KOPT-K1 (cell line): ENCODE data around the gene HRH2.

Experiments
- H3K27ac ChIP-seq: fragments of 200-600 bp; sonication (generic); 2 replicates; pipeline ENCODE4 v1.5.1; 2016; ENCODE audit warnings: antibody characterized with exemption, mild to moderate bottlenecking, low read depth, low read length; ENCODE audit not compliant: poor library complexity, severe bottlenecking
- H3K36me3 ChIP-seq: fragments of 200-600 bp; sonication (generic); 2 replicates; pipeline ENCODE4 v1.5.1; 2017; ENCODE audit warnings: antibody characterized with exemption, mild to moderate bottlenecking, low read length, moderate library complexity; ENCODE audit not compliant: insufficient read depth
- H3K9me3 ChIP-seq: fragments of 200-600 bp; sonication (generic); 2 replicates; pipeline ENCODE4 v1.5.1; 2017; ENCODE audit warnings: antibody characterized with exemption, low read length, mild to moderate bottlenecking; ENCODE audit not compliant: insufficient read depth, poor library complexity, severe bottlenecking

HRH2 gene

GRCh38 chr5:175700991-175701390 lies 43.1 kb downstream of the HRH2 start:
- no peaks in the 10 kb centered on the region for H3K9me3 ChIP-seq
- H3K36me3 ChIP-seq, result no peaks in the 10 kb centered on the region

DNA sequence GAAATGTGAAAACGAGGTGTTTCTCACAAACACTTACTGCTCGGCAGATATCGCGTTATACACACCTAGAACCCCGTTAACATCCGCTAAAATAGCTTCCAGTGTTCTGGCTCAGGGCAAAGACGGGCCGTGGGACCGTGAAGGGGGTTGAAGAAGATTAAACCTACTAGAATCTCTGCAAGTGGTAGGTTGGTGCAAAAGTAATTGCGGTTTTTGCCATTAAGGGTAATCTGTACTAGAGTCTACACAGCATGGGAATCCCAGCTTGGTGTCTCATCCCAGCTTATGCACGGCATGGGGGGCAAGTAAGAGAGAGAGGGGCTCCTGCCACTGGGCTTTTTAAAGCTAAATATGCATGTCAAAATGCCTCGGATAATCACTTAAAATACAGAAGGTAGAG lies 43.9 kb downstream of the HRH2 start:
- H3K9me3 ChIP-seq, result no peaks in the 10 kb centered on the region
- H3K36me3 ChIP-seq, result no peaks in the 10 kb centered on the region
- no peak overlapping the region for H3K27ac ChIP-seq

More at GRCh38 chr5:175700991-175701390, 43.1 kb downstream of the HRH2 start:
- no peak overlapping the region for H3K27ac ChIP-seq

DNA sequence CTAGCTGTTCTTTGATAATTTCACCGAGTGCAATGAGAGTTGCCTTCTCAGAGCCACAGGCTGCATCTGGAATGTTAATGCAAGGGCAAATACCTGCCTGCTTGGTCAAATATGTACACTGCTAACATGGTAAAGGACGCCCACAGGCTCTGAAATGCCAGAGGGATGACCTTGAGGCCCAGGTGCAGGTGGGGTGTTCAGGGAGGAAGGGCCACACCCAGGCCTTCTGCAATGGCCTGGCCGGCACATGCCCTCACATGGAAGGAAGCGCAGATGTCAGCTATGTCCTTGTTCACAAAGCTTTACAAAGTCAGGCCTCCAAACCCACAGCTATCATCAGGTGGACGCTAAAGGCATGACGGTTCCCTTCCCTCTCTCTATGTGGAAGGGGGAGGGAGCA lies 48.6 kb downstream of the HRH2 start:
- no peaks in the 10 kb centered on the region for H3K36me3 ChIP-seq
- H3K9me3 ChIP-seq, result no peaks in the 10 kb centered on the region
- no peak overlapping the region for H3K27ac ChIP-seq

DNA sequence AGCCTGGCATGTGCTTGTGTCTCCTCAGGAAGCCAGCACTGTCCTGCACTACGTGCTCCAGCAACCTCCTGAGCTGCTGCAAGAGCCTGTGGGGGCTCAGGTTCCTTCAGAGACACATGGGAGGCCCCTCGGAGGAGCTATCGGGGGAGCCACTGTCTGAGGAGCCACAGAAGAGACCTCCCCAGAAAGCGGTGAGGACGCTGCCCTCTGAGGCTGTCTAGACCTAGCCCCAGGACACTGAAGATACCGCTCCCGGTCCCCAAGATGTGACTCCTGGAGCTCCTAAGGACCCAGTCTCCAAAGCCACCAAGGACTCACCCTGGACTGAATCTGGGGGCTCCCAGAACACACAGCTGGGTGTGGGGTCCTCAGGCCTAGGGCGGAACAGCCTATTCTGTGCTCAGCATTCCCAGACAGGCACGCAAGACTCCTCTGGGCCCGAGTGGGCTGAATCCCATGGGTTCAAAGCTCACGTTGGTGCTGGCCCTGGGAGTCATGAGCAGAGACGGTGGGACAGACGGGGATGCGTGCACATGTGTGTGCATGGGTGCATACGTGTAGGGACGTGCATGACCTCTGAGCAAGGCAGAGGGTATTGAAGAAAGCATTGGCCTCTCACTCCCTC lies 50.0 kb downstream of the HRH2 start:
- Histone ChIP-seq H3K27ac (no peak overlapping the region), H3K36me3 (no peaks in the 10 kb centered on the region), H3K9me3 (no peaks in the 10 kb centered on the region)

- Histone ChIP-seq H3K27ac (no peak overlapping the region), H3K36me3 (no peaks in the 10 kb centered on the region), H3K9me3 (peaks cover 1% of the 10 kb centered on the region)
These were observed 51.5 kb downstream of the HRH2 start for GRCh38 chr5:175709276-175709781.

GRCh38 chr5:175710326-175710725 lies 52.5 kb downstream of the HRH2 start:
- Histone ChIP-seq H3K36me3 (no peaks in the 10 kb centered on the region), H3K9me3 (peaks cover 4% of the 10 kb centered on the region), H3K27ac (no peak overlapping the region)

- Histone ChIP-seq H3K27ac (no peak overlapping the region), H3K9me3 (peaks cover 8% of the 10 kb centered on the region), H3K36me3 (no peaks in the 10 kb centered on the region)
These were observed 53.2 kb downstream of the HRH2 start for GRCh38 chr5:175711031-175711430.

- H3K27ac ChIP-seq, result no peak overlapping the region
- peaks cover 13% of the 10 kb centered on the region for H3K9me3 ChIP-seq
- no peaks in the 10 kb centered on the region for H3K36me3 ChIP-seq
These were observed 53.8 kb downstream of the HRH2 start for GRCh38 chr5:175711472-175712312.

- H3K36me3 ChIP-seq, result no peaks in the 10 kb centered on the region
- peaks cover 19% of the 10 kb centered on the region for H3K9me3 ChIP-seq
- H3K27ac ChIP-seq, result no peak overlapping the region
These were observed 54.4 kb downstream of the HRH2 start for GRCh38 chr5:175712313-175712680.

GRCh38 chr5:175712681-175713085 lies 54.8 kb downstream of the HRH2 start:
- Histone ChIP-seq H3K9me3 (peaks cover 23% of the 10 kb centered on the region), H3K27ac (no peak overlapping the region), H3K36me3 (no peaks in the 10 kb centered on the region)

GRCh38 chr5:175713930-175714329 lies 56.1 kb downstream of the HRH2 start:
- Histone ChIP-seq H3K9me3 (peaks cover 25% of the 10 kb centered on the region), H3K36me3 (no peaks in the 10 kb centered on the region), H3K27ac (no peak overlapping the region)

DNA sequence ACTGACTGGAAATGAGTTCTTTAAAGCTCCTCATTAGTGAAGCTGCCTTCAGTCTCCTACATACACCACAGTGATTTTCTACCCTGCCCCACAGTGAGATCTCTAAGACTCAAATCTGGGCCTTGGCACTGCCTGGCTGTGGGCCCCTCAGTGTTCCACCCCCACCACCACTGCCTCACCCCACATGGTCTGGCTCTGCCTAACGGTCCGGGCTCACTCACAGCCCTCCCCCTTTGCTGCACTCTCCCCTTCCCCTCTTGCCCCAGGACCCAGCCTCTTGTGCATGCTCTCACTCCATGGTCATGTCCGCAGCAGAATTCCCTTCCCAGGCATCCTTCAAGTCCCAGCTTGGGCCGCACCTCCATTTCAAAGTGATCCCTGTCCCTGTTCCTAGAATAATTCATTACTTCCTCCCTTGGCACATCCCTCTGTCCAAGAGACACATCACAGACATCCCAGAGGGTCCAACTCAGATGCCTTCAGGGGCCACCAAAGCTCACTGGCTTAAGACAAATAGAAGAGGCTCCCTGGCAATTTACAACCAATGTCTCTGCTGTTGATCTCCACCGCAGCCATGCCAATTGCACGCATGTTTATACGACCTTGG lies 56.7 kb downstream of the HRH2 start:
- Histone ChIP-seq H3K9me3 (peaks cover 25% of the 10 kb centered on the region), H3K36me3 (no peaks in the 10 kb centered on the region), H3K27ac (no peak overlapping the region)

GRCh38 chr5:175715627-175716522 lies 58.0 kb downstream of the HRH2 start:
- no peaks in the 10 kb centered on the region for H3K36me3 ChIP-seq
- no peak overlapping the region for H3K27ac ChIP-seq
- peaks cover 25% of the 10 kb centered on the region for H3K9me3 ChIP-seq

DNA sequence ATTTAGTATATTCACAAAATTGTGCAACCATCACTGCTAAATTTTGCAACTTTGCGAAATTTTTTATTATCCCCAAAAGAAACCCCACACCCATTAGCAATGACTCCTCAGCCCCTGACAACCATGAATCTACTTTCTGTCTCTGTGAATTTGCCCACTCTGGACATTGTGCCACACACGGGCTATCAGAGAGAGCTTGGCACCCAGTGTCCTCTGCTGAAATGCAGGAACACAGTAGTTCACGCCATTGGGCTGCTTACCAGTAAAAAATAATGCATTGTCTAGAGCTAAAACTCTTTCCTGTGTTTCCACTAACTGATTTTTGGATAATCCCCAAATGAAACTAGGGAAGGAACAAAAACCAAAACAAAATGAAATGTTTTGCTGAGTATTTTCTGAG lies 60.0 kb downstream of the HRH2 start:
- no peaks in the 10 kb centered on the region for H3K36me3 ChIP-seq
- H3K9me3 ChIP-seq, result peaks cover 25% of the 10 kb centered on the region
- no peak overlapping the region for H3K27ac ChIP-seq
